HG03558 (cell line): Measurements from ENCODE around the gene LRIG1.

ENCODE experiments used
- ATAC-seq: cut with Tn5 transposase; IDR thresholded peaks from one replicate; pipeline ENCODE4 v1.9.1; 2021; ENCODE audit warnings: moderate number of reproducible peaks; ENCODE audit not compliant: unreplicated experiment; ENCODE audit errors: extremely low read depth

LRIG1 gene

DNA sequence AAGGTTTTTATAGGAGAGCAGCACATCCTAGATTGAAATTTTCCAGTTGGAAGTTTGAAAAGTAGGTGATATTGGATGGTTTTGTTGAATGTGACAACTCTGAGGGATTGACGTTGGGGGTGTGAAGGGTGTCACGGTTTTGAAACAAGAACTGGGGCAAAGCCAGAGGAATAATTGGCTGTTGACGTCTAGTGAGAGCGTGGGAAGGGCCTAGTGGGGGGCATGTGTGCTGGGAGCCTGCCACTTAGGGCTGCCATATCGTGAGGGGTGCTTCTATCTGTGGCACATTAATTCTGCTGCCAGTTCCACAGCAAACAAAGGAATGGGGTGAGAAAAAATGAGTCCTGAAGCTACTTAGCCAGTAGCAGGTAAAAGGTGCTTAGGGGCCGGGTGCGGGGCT, 129.4 kb downstream of the LRIG1 start:
- no peak for ATAC-seq

DNA sequence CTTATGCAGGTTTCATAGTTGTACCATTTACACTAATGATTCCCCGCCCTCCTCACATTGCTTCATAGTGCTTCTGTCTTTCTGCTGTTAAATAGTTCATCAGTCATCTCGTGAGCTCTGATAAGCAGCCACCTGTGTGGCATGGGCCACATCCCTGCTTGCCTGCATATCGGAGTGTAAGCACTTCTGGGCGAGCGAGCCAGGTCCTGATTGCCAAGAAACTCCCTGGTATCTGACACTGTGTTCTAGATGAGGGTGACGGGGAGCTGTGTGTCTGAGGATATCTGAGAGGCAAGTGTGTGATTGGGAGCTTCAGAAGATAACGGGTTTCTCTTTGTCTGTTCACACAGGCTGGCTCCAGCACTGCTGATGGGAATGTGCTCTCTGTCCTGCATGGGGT, 130.6 kb downstream of the LRIG1 start:
- no peak for ATAC-seq

DNA sequence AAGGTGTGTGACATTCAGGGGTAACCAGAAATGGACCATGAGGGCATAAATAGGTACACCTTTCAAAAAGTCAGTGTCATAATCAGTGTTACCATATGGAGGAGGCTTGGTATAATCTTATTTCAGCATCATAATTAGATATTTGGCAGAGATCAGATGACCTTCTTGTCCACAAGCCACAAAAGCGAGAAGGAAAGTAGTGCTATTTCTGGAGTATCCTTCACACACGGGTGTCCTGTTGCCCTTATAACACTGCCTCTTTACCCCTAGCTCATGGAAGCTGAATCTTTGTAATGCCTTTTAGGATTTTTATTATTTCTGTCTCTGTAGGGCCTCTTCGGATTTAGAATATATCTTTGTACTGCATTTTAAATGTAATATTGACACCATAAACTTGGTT, 132.8 kb downstream of the LRIG1 start:
- ATAC-seq: no peak

DNA sequence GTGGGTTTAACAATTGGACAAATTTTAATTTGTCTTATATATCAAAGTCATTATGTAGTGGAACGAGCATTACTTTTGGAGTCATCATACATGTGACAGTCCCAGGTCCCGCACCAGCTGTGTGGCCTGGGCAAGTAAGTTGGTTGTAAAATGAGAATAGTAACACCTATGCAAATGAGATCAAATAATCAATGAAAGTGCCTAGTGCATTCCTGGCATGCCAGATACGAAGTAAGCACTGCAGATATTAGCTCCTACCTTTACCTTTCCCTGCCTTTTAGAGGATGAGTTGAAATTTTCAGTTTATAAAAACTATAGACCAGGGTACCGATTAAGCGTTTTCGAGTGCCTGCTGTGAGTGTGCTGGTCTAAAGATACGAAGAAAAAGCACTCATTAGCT, 134.1 kb downstream of the LRIG1 start:
- no peak for ATAC-seq

DNA sequence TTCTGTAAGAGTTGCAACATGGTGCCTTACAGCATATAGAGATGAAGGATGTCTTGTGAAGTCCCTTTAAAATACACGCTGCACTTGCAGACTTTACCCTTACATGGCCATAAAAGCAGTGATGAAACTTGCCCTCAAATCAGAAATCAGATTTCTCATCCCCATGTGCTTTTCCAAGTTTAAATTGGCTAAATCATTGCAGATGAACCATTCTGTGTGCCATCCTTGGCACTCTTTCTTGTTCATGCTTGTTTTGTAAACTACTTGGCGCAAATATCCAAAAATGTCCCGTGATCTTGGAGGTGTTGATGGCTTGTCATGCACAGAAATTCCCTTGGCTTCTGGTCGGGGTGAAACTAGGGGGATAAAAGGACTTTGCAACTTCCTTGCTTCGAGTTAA, 135.7 kb downstream of the LRIG1 start:
- no peak for ATAC-seq

DNA sequence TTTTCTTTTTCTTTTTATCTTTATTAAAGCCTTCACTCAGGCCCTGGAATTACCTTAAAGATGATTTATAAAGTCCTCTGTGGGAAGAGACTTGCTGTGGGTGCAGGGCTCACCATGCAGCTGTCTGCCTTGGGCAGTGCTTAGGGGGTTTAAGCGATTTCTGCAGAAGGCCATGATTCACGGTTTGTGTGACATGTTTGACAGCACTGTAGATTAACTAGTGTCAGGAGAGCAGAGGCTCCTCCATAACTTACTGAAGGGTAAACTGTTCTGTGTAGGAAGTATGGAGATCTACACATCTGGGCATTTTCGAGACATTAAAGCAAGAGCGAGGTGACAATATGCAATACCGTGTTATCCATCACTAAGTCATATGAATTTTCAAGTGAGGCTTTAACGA, 137.7 kb downstream of the LRIG1 start:
- ATAC-seq: no peak

DNA sequence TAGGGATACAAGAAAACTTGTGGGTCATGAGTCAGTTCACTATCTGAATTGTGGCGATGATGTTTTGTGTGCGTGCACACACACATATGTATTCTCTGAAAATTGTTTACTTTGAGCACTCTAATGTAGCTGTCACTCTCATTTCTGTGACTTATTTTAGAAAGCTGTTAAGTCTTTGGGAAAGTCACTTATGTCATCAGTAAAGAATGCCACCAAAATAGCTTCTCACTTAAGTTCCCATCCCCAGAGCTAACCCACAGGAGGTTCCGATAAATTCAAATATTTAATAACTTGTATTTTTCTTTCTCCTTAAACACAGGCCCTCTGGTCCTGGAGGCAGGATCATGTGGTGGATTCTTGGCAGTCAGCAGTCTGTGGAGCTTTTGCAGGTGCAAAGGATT, 138.3 kb downstream of the LRIG1 start:
- ATAC-seq: no peak

DNA sequence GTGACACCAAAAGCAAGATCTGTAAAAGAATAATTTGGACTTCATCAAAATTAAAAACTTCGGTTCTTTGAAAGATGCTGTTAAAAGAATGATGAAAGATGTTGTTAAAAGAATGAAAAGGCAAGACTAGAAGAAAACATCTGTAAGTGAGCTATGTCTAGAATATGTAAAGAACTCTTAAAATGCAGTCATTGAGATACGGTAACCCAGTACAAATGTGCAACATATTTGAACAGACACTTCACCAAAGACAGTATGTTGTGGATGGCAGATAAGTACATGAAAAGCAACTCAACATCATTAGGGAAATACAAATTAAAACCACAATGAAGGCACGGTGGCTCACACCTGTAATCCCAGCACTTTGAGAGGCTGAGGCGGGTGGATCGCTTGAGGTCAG, 139.5 kb downstream of the LRIG1 start:
- no peak for ATAC-seq

DNA sequence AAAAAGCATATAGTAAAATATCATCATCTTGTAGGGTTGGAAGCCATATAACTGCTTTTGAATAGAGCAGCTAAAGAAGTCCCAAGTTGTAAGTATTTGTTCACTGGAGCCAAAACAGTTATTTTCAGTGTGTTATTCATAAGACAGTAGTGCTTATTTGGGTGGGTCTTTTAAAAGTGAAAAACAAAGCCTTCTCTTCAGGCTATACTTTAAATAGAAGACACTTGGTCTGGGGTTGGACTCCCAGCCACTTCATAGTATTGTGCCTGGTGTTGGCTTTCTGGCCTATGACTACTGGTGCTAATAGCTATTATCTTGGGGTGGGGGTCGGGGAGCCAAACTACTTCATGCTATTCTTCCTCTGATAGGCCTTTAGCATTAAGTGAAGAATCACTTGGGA, 144.8 kb downstream of the LRIG1 start:
- ATAC-seq: no peak

DNA sequence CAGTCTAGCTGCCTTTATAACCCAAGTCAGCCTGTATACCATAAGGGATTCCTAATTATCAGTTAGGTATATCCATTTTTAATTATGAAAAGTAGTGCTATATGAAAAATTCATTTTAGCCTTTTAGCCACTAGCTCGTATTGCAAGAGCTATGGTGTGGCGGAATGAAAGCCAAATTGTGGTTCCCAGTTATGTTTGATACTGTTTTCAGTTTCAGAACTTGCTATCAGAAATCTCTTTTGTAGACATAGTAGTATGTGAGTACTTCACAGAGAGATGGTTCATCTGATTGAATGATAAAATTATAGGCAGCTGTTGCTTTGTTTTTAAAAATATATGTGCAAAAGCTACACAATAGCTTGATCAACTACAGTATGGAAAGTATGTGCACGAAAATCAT, 145.4 kb downstream of the LRIG1 start:
- peak; percentile 88 for ATAC-seq

DNA sequence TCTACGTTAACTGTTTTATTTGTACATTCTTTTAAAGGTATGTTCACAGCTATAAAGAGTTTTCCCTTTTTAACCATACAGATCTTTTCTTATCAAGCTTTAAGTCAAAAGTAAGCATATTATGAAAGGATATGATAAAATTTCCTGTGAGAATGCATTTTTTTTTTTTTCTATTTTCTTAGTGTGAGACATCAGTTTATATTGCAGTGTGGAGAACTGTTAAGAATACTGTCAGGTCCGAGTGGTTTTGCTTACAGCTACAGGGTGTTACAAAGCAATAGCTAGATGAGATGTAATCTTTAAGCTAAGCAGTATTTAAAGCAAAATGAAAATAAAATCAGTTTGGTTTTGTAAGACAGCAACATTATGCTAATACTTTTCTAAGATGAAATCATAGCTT, 146.8 kb downstream of the LRIG1 start:
- no peak for ATAC-seq

DNA sequence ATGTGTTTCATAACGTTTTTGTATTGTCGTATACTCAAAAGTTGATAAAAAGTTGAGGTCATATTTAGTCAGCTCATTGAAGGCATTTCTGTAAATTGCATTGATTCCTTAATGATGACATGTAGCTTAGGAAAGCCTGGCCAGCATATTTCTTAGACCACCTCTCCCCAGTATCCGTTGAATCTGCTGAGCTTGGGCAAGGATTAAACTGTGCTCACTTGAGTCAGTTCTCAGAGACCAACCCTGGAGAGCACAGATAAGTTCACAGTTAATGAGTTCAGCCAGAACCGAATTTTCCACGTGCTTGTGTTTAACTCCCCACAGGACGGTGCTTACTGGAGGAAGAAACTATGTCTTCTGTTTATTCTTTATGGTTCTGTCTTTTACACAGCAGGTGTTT, 147.3 kb downstream of the LRIG1 start:
- no peak for ATAC-seq

DNA sequence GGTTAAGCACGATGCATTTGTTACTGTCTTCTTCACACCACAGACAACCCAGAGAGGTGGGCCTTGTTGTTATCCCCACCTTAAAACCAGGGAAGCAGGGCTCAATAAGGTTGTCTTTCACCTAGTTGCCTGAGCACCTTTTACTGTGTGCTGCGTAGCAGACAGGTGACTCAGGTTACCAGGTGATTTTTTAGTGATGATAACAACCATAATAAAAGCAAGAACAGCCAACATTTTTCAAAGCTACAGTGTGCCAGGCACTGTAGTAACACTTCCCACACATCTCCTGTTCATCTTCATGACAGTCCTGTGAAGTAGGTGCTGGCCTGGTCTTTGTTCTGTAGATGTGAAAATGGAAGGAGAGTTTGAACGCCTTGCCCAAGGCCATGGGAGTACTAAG, 147.8 kb downstream of the LRIG1 start:
- ATAC-seq: no peak

DNA sequence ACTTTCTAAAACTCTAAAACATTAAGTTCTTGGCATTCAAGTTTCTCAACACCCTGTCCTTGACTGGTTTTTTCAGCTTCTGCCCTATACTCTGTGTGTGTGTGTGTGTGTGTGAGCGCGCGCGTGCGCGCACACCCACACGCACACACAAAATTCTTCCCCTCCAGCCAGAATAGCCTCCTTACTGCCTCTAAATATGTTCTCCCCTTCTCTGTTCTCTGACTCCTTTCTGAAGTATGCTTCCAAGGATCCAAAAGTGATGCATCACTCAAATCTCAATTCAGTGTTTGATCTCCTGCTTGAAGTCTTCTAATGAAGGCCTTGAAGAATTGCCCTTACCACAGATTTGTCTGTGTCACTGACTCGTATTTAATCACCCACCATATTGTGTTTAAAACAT, 150.2 kb downstream of the LRIG1 start:
- no peak for ATAC-seq

DNA sequence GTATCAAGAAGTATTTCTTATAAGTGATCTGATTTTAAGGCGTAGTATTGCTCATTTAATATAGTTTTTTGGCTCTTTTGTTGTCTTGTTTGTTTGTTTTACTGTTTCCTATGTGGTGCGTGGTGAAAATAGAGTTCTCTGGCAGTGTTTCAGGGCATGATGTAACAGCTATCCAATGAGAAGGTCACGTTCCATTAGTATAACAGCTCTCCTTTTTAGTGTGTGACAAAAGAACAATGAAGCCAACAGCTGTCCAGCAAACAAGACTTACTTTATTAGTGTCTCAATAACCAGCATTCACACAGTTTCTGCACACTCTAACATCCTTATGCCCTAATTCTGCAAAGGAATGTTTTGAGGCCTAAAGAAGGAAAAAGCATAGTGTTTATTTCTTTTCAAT, 152.1 kb downstream of the LRIG1 start:
- no peak for ATAC-seq

DNA sequence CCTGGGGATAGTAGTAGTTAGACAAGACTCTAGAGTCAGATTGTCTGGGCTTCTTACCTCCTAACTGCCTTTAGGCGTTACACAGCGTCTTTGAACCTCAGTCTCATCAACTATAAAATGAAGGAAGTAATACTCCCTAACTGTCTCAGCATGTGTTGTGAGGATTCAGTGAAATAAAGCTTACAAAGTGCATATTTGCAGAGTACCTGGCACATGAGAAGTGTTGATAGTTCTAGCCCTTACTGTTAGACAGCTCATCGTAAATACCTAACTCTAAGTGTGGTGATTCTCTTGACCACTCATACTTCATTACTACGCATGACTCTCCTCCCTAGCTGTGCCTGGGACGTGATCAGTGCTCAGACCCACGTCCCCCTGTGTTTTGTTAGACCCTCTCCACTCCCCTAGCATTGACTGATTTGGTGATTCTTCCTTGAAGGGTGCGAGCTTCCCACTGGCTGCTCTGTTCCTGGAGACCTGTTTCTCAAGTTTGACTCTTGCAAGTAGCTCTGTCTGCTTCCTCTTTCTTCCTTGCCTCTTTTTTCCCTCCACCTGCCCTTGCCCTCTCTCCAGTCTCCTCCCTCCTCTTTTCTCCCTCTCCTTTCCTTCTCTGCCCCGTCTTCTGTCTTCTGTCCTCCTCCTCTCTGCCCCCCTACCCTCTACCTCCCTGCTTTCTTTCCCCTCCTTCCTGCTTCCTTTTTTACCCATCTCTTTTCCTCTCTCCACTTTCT, 155.8 kb downstream of the LRIG1 start:
- ATAC-seq: no peak

DNA sequence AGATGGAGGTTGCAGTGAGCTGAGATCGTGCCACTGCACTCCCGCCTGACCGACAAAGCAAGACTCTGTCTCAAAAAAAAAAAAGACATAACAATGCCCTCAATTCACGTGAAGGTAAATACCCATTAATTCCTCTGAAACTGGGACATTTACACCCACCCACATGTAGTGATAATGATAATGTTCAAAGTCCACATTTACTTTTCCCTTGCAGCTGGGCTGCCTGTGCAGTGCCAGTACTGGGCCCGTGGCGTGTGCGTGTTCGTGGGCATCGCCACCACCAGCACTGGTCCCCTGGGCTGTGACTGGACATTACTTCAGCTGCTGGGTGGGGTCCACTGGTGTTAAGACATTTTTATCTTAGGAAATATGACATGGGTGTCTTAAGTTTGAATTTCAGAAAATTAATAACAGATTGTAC, 156.4 kb downstream of the LRIG1 start:
- ATAC-seq: no peak

DNA sequence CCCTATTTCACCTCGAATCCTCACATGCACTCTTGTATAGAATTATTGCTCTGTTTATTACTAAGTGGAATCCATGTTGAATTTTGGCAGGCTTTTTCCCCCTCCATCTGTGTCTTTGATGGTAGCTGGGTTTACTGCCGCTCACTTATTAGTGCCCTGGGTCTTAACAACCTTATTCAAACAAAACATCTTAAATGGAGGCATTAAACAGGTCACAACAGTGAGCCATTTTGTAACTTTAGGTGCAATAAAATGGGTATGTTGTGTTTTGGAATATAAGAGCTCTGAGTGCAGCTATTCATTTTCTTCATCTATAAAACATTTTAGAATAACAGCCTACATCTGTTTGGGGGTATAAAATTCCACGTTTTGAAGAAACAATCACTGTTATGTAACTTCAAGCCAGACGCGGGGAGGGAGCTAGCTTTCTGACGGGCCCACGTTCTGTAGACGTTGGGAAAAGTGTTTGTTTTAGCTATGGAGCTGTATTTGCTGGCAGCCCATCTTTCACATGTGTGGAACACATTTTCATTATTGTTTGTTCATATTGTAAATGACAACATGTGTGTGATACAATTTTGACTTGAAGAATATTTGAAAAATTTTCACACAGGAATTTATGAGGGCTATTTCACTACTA, 158.0 kb downstream of the LRIG1 start:
- ATAC-seq: no peak

DNA sequence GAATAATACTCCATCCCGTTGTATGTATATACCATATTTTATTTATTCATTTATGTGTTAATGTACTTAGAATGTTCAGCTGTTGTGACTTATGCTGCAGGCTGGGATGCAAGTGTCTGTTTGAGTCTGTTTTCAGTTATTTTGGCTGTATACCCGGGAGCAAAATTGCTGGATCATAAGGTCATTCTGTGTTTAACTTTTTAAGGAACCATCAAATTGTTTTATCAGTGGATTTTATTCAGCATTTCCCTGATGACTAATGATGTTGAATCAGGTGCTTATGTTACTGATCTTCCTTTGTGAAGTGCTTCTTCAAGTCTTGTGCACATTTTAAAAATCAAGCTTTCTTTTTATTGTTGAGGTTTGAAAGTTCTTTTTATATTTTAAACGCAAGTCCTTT, 161.9 kb downstream of the LRIG1 start:
- no peak for ATAC-seq

DNA sequence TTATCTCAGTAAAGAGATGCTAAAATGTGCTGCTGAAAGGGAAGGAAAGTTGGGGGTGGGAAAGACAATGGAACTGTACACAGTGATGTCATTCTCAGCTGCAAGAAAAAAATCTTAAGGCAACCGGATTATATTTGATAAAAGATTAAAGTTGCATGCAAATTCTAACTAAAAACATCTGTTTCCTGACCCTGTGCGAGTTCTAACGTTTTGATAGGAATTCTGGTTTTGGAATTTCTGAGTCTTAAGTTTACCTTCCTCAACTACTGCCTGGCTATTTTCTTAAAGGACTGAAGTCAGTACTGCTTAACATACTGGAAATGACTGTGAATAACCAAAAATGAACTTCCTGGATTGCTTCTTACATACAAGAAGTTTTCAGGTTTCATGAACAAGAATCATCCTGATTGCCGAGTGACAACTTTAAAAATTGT, 164.5 kb downstream of the LRIG1 start:
- ATAC-seq: no peak

DNA sequence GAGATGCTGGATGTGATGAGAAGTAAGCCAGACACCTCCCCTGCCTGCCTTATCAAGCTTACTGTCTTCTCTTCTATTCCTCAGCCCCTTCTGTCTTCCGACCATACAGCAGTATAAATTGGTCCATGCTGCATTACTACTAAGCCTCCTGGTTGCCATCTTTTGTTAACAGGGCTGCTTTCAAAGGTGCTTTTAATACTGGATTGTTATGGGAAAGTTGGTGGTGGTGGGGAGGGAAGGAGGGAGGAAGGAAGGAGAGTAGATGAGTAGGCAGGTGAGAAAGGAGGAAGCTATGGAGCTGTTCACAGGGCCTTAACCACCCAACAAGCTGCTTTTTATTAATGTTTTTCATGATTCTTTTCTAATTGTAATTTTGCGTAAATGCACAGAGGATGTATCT, 165.2 kb downstream of the LRIG1 start:
- no peak for ATAC-seq
